GM12878 (cell line): ENCODE results near the gene LRRC56. TPM values are rescaled to one million over a fixed set of nuclear protein-coding genes. Genes with fewer than 3 reads are reported as not detected.

Source experiments
- BRCA1 ChIP-seq: IDR thresholded peaks from 2 replicates; pipeline ENCODE4 v1.6.1; 2011; ENCODE audit warnings: low read depth, low read length, improper control_type of control experiment
- FOS ChIP-seq: IDR thresholded peaks from 3 replicates; pipeline ENCODE4 v1.6.1; 2011; ENCODE audit warnings: borderline replicate concordance; ENCODE audit not compliant: insufficient read length; ENCODE audit errors: extremely low read depth
- GATAD2B ChIP-seq: fragments of 450-650 bp; conservative IDR thresholded peaks from 2 replicates; pipeline ENCODE4 v1.6.1; 2017; ENCODE audit warnings: low read depth, mild to moderate bottlenecking, moderate library complexity
- IKZF1 ChIP-seq: fragments of 450-650 bp; conservative IDR thresholded peaks from 2 replicates; pipeline ENCODE4 v1.6.1; 2017; ENCODE audit warnings: antibody characterized with exemption, mild to moderate bottlenecking
- NR2C2 ChIP-seq: IDR thresholded peaks from 2 replicates; pipeline ENCODE4 v1.6.1; 2011; ENCODE audit warnings: borderline replicate concordance, low read depth; ENCODE audit not compliant: control insufficient read depth, insufficient read length
- POLR2AphosphoS2 ChIP-seq: IDR thresholded peaks from 2 replicates; pipeline ENCODE4 v1.6.1; 2011; ENCODE audit warnings: low read depth, mild to moderate bottlenecking, low read length, improper control_type of control experiment, moderate library complexity
- RB1 ChIP-seq: fragments of 450-650 bp; formaldehyde crosslinking; IDR thresholded peaks from 2 replicates; pipeline ENCODE4 v1.6.1; 2017; ENCODE audit warnings: mild to moderate bottlenecking, borderline replicate concordance
- RELA ChIP-seq: fragments of 450-650 bp; IDR thresholded peaks from 2 replicates; pipeline ENCODE4 v1.8.0; 2014; ENCODE audit warnings: borderline replicate concordance; ENCODE audit not compliant: partially characterized antibody
- TCF7 ChIP-seq: IDR thresholded peaks from 2 replicates; pipeline ENCODE4 v1.6.1; 2014; ENCODE audit warnings: antibody characterized with exemption, borderline replicate concordance
- polyA plus RNA-seq, 11 experiments: library from polyadenylated mRNA; depleted of rRNA in 4 of 11; unstranded in 6 of 11; stranded (reverse) in 5 of 11; fragments of >200 nt; fragmentation: Nextera tagmentation in 4 of 11; fragmentation: Illumina TruSeq in 1 of 11; extraction: Ambion mirVana in 4 of 11; extraction: Trizol in 1 of 11; gene quantifications; 1 replicate in 1 of 11; 2 replicates in 10 of 11; pipeline versions ENCODE4 v1.2.1 to v1.2.3, GENCODE V29; 2011 to 2016; ENCODE audit warnings: inconsistent platforms in 2 of 11, missing spikeins in 2 of 11, low read depth in 1 of 11
- total RNA-seq, 4 experiments: library from RNA; depleted of rRNA in 3 of 4; stranded (reverse); fragments of >200 nt in 3 of 4; fragmentation: Illumina TruSeq in 1 of 4; extraction: Trizol in 1 of 4; gene quantifications; 2 replicates each; pipeline versions ENCODE4 v1.2.1 to v1.2.3, GENCODE V29; 2013 to 2021
- TF ChIP-seq, protein P1 (sequence below): fragments of 450-650 bp; conservative IDR thresholded peaks from 2 replicates; pipeline ENCODE4 v1.6.1; 2017; ENCODE audit warnings: mild to moderate bottlenecking, moderate library complexity
- TF ChIP-seq, protein P2 (sequence below): fragments of 450-650 bp; IDR thresholded peaks from 2 replicates; pipeline ENCODE4 v1.6.1; 2017; ENCODE audit warnings: borderline replicate concordance
- TF ChIP-seq, protein P3 (sequence below): fragments of 450-650 bp; formaldehyde crosslinking; IDR thresholded peaks from 2 replicates; pipeline ENCODE4 v1.4.0; 2020; ENCODE audit warnings: mild to moderate bottlenecking, moderate library complexity
- TF ChIP-seq, protein P4 (sequence below): IDR thresholded peaks from 2 replicates; pipeline ENCODE4 v1.6.1; 2012; ENCODE audit warnings: low read depth, low read length, improper control_type of control experiment
- TF ChIP-seq, protein P5 (sequence below): fragments of 450-650 bp; IDR thresholded peaks from 2 replicates; pipeline ENCODE4 v1.6.1; 2016; ENCODE audit warnings: mild to moderate bottlenecking, moderate library complexity, borderline replicate concordance

The LRRC56 gene
- total and polyA plus RNA-seq, 10 of the 15 experiments (the other 5 are each of a cell fraction or from before 2014, with no cell fraction given) = 0.02 to 1.9 (median 0.75) TPM; not detected in 1

DNA sequence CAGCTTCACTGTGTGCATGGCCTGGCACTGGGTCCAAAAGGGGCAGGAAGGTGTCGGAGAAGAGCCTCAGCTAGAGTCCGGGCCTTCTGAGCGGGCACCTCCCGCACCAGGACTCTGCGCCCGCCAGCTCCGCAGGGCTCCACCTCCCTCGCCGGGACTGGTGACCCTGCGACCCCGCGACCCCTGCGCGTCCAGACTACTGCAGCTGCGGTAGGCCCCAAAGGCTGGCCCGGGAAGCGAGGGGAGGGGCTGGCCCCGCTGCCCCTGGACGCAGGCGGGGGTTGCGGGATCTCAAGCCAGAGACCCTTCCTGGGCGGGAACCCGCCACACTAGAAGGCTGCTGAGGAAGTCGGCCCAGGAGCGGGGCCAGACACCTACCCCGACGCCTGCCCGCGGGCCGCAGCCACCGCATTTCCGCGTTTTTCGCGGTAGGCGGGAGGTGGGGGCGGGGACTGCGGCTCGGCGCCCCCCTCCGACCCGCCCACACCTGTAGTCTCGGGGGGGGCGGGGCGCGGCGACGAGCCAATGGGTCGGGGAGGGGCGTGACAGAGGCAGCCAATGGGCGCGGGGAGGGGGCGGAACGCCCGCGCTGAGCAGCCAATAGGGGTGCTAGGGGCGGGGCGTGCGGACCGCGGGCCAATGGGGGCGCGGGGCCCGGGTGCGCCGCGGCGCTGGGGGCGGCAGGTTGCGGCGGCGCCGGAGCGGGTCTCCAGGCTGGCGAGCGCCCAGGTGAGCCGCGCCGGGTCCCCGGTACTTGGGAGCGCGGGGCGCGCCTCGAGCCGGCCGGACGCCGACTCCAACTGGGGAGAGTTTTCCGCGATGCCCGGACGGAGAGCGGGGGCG is 23.2 kb downstream of the LRRC56 start, which contains the start of the genes LMNTD2 and RASSF7 (continued):
- TF ChIP-seq IKZF1 (peak; percentile 65), POLR2AphosphoS2 (0 out of 2 replicates have a peak, but pooled peaks have one; percentile 59), NR2C2 (no peak), TCF7 (no peak), BRCA1 (no peak), GATAD2B (peak; percentile 82), RB1 (no peak; the same call in 1 of the 2 replicates), RELA (no peak), FOS (peak; percentile 80)
- TF ChIP-seq, protein P1, sequence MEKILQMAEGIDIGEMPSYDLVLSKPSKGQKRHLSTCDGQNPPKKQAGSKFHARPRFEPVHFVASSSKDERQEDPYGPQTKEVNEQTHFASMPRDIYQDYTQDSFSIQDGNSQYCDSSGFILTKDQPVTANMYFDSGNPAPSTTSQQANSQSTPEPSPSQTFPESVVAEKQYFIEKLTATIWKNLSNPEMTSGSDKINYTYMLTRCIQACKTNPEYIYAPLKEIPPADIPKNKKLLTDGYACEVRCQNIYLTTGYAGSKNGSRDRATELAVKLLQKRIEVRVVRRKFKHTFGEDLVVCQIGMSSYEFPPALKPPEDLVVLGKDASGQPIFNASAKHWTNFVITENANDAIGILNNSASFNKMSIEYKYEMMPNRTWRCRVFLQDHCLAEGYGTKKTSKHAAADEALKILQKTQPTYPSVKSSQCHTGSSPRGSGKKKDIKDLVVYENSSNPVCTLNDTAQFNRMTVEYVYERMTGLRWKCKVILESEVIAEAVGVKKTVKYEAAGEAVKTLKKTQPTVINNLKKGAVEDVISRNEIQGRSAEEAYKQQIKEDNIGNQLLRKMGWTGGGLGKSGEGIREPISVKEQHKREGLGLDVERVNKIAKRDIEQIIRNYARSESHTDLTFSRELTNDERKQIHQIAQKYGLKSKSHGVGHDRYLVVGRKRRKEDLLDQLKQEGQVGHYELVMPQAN = peak; percentile 83
- TF ChIP-seq, protein P2, sequence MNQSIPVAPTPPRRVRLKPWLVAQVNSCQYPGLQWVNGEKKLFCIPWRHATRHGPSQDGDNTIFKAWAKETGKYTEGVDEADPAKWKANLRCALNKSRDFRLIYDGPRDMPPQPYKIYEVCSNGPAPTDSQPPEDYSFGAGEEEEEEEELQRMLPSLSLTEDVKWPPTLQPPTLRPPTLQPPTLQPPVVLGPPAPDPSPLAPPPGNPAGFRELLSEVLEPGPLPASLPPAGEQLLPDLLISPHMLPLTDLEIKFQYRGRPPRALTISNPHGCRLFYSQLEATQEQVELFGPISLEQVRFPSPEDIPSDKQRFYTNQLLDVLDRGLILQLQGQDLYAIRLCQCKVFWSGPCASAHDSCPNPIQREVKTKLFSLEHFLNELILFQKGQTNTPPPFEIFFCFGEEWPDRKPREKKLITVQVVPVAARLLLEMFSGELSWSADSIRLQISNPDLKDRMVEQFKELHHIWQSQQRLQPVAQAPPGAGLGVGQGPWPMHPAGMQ = peak; percentile 68; the same call in 1 of the 2 replicates
- TF ChIP-seq, protein P3, sequence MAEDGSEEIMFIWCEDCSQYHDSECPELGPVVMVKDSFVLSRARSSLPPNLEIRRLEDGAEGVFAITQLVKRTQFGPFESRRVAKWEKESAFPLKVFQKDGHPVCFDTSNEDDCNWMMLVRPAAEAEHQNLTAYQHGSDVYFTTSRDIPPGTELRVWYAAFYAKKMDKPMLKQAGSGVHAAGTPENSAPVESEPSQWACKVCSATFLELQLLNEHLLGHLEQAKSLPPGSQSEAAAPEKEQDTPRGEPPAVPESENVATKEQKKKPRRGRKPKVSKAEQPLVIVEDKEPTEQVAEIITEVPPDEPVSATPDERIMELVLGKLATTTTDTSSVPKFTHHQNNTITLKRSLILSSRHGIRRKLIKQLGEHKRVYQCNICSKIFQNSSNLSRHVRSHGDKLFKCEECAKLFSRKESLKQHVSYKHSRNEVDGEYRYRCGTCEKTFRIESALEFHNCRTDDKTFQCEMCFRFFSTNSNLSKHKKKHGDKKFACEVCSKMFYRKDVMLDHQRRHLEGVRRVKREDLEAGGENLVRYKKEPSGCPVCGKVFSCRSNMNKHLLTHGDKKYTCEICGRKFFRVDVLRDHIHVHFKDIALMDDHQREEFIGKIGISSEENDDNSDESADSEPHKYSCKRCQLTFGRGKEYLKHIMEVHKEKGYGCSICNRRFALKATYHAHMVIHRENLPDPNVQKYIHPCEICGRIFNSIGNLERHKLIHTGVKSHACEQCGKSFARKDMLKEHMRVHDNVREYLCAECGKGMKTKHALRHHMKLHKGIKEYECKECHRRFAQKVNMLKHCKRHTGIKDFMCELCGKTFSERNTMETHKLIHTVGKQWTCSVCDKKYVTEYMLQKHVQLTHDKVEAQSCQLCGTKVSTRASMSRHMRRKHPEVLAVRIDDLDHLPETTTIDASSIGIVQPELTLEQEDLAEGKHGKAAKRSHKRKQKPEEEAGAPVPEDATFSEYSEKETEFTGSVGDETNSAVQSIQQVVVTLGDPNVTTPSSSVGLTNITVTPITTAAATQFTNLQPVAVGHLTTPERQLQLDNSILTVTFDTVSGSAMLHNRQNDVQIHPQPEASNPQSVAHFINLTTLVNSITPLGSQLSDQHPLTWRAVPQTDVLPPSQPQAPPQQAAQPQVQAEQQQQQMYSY = no peak
- TF ChIP-seq, protein P4, sequence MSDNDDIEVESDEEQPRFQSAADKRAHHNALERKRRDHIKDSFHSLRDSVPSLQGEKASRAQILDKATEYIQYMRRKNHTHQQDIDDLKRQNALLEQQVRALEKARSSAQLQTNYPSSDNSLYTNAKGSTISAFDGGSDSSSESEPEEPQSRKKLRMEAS = no peak
- TF ChIP-seq, protein P5, sequence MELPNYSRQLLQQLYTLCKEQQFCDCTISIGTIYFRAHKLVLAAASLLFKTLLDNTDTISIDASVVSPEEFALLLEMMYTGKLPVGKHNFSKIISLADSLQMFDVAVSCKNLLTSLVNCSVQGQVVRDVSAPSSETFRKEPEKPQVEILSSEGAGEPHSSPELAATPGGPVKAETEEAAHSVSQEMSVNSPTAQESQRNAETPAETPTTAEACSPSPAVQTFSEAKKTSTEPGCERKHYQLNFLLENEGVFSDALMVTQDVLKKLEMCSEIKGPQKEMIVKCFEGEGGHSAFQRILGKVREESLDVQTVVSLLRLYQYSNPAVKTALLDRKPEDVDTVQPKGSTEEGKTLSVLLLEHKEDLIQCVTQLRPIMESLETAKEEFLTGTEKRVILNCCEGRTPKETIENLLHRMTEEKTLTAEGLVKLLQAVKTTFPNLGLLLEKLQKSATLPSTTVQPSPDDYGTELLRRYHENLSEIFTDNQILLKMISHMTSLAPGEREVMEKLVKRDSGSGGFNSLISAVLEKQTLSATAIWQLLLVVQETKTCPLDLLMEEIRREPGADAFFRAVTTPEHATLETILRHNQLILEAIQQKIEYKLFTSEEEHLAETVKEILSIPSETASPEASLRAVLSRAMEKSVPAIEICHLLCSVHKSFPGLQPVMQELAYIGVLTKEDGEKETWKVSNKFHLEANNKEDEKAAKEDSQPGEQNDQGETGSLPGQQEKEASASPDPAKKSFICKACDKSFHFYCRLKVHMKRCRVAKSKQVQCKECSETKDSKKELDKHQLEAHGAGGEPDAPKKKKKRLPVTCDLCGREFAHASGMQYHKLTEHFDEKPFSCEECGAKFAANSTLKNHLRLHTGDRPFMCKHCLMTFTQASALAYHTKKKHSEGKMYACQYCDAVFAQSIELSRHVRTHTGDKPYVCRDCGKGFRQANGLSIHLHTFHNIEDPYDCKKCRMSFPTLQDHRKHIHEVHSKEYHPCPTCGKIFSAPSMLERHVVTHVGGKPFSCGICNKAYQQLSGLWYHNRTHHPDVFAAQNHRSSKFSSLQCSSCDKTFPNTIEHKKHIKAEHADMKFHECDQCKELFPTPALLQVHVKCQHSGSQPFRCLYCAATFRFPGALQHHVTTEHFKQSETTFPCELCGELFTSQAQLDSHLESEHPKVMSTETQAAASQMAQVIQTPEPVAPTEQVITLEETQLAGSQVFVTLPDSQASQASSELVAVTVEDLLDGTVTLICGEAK = no peak
